Fibroblast of mammary gland (primary cell): ENCODE measurements around the gene VTCN1.

ENCODE experiments used
- DNase-seq: peaks from one replicate; pipeline ENCODE4 v3.0.0-alpha.2; 2010; ENCODE audit warnings: low read depth
- H3K4me3 ChIP-seq: 2 replicates; pipeline ENCODE4 v1.5.1; 2011; ENCODE audit warnings: low read depth, mild to moderate bottlenecking, low read length, moderate library complexity; ENCODE audit not compliant: control insufficient read depth
- TF ChIP-seq, protein P1 (sequence below): conservative IDR thresholded peaks from 2 replicates; pipeline ENCODE4 v1.5.1; 2011; ENCODE audit warnings: low read depth, low read length, inconsistent platforms; ENCODE audit not compliant: control insufficient read depth, insufficient read depth

VTCN1 gene

GRCh38 chr1:117231748-117232373, 21.1 kb upstream of the VTCN1 start:
- no peak overlapping the region for H3K4me3 ChIP-seq
- DNase-seq, result no peak
- TF ChIP-seq, protein P1, sequence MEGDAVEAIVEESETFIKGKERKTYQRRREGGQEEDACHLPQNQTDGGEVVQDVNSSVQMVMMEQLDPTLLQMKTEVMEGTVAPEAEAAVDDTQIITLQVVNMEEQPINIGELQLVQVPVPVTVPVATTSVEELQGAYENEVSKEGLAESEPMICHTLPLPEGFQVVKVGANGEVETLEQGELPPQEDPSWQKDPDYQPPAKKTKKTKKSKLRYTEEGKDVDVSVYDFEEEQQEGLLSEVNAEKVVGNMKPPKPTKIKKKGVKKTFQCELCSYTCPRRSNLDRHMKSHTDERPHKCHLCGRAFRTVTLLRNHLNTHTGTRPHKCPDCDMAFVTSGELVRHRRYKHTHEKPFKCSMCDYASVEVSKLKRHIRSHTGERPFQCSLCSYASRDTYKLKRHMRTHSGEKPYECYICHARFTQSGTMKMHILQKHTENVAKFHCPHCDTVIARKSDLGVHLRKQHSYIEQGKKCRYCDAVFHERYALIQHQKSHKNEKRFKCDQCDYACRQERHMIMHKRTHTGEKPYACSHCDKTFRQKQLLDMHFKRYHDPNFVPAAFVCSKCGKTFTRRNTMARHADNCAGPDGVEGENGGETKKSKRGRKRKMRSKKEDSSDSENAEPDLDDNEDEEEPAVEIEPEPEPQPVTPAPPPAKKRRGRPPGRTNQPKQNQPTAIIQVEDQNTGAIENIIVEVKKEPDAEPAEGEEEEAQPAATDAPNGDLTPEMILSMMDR, result no peak

DNA sequence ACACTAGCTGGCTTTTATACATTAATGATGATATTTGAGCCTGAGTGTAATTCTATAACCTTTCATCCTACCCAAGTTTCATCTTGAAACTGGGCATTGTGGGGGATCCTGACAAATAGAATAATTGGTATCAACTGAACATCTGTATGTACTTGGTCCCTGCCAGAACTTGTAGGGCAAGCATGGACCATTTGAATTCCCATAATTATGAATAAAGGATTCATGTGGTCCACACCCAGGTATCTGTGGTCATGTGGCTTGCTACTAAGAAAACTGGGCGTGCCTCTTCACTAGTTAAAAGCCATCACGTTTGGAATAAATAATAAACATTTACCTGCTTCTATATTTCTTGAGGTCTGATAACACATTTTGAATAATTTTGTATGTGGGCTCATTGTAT, 20.6 kb upstream of the VTCN1 start:
- TF ChIP-seq, protein P1, result no peak
- no peak for DNase-seq
- H3K4me3 ChIP-seq, result no peak overlapping the region

- TF ChIP-seq, protein P1, result no peak
- no peak overlapping the region for H3K4me3 ChIP-seq
- DNase-seq, result no peak
Observed at GRCh38 chr1:117229217-117229616, 18.5 kb upstream of the VTCN1 start.

- DNase-seq, result no peak
- no peak overlapping the region for H3K4me3 ChIP-seq
- TF ChIP-seq, protein P1, result no peak
Observed at GRCh38 chr1:117225931-117226330, 15.2 kb upstream of the VTCN1 start.

- no peak for DNase-seq
- no peak overlapping the region for H3K4me3 ChIP-seq
- TF ChIP-seq, protein P1, result no peak
Observed at GRCh38 chr1:117216718-117217117, 6.0 kb upstream of the VTCN1 start.

- TF ChIP-seq, protein P1, result no peak
- no peak for DNase-seq
- H3K4me3 ChIP-seq, result no peak overlapping the region
Observed at GRCh38 chr1:117215733-117216462, 5.2 kb upstream of the VTCN1 start.
